HG02938 (cell line): Measurements from ENCODE around the gene FAM151B.

ENCODE experiments used
- ATAC-seq: cut with Tn5 transposase; IDR thresholded peaks from one replicate; pipeline ENCODE4 v1.9.1; 2021; ENCODE audit warnings: mild to moderate bottlenecking, moderate library complexity; ENCODE audit not compliant: unreplicated experiment

The FAM151B gene

DNA sequence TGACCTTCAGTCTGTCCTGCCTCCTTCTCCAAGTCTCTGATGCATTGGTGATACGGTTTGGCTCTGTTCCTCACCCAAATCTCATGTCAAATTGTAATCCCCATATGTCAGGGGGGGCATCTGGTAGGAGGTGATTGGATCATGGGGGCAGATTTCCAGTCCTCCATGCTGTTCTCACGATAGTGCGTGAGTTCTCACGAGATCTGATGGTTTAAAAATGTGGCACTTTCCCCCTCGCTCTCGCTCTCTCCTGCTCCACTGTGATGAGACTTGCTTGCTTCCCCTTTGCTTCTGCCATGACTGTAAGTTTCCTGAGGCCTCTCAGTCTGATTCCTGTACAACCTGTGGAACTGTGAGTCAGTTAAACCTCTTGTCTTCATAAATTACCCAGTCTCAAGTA lies 96.9 kb downstream of the FAM151B start:
- no peak for ATAC-seq

GRCh38 chr5:80588858-80589540 lies 101.1 kb downstream of the FAM151B start:
- no peak for ATAC-seq

- ATAC-seq, result no peak
These were observed 102.9 kb downstream of the FAM151B start for GRCh38 chr5:80590766-80591165.

GRCh38 chr5:80591352-80591751 lies 103.5 kb downstream of the FAM151B start:
- no peak for ATAC-seq

- ATAC-seq, result no peak
These were observed 104.2 kb downstream of the FAM151B start for GRCh38 chr5:80592105-80592504.
